ENCODE results near the gene ZNF862. TPM values are rescaled to one million over a fixed set of nuclear protein-coding genes. Genes with fewer than 3 reads are reported as not detected.
A peak's percentile ranks its signal among the peaks of the same experiment; 100 is the strongest.
"Not testable (repeated sequence)": the region's sequence is repeated elsewhere in the genome, so short reads cannot be mapped to it uniquely, and the experiment has no call there.

The ZNF862 gene
- total RNA-seq, 1 experiment from 2014 or later: 3.0 TPM

DNA sequence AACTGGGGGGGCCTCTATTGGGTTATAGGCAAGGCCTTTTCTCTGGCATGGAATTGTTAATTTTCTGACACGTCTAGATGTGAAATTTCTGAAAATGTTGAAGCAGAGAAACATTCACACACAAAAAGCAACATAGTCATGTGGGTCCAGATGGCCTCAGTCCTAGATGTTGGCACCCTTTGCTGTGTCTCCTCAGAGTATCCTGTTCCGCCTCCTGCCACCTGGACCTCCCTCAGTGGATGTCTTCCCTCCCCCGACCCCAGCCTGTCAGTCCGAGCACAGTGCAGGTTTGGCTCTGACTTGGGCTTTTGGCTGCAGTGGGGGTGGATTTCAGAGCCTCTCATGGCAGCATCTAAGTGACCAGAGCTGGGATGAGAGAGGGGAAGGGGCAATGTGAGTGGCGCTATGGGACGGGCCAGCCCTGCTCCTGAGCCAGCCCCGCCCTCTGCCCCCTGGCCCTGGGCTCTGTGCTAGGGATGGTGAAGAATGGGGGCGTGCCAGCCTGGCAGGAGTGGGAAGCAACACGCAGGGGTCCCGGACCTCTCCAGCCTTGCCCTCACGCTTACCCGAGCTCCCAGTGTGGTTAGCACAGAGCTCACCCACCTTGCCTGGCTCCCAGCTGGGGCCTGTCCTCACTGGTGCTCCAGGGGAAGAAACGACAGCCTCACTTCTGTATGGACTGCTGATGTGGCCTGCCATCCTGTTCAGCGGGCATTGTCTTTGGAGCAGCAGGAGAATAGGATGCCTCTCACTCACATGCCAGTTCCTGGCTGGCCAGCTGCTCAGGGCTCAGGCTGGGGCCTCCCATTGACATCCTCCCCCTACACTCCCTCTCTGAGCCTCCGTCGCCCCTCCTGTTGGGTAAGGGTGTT lies 41.8 kb downstream of the ZNF862 start:
- no peak for DNase-seq (ENCODE audit: low read depth)

DNA sequence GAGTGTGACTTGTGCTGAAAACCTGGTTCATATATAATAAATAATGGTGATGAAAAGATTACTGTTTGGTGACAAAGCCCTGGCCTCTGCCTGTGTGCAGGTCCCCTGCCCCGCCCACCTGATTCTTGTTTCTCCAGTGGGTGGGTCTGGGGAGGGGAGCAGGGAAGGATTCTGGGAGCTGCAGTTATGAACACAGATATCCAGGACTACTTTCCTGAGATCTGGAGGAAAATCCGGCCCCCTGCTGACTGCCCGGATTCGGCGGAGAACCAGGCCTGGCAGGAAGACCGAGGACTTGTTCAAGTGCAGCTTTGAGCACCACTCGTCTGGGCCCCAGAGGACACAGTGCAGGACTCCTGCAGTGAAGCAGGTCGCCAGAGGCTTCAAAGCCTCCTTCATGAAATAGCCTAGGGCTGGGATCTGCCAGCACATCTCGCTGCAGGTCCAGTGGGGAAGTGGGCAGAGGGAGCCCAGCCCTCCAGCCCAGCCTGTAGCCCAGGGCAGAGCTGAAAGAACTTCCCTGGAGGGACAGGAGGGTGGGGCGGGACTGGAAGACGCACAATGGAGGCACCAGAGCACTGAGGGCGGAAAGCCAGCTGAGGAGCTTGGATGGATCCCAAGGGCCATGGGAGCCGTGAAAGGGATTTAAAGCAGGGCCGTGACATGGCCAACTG lies 42.6 kb downstream of the ZNF862 start:
- no peak for DNase-seq (ENCODE audit: low read depth)

DNA sequence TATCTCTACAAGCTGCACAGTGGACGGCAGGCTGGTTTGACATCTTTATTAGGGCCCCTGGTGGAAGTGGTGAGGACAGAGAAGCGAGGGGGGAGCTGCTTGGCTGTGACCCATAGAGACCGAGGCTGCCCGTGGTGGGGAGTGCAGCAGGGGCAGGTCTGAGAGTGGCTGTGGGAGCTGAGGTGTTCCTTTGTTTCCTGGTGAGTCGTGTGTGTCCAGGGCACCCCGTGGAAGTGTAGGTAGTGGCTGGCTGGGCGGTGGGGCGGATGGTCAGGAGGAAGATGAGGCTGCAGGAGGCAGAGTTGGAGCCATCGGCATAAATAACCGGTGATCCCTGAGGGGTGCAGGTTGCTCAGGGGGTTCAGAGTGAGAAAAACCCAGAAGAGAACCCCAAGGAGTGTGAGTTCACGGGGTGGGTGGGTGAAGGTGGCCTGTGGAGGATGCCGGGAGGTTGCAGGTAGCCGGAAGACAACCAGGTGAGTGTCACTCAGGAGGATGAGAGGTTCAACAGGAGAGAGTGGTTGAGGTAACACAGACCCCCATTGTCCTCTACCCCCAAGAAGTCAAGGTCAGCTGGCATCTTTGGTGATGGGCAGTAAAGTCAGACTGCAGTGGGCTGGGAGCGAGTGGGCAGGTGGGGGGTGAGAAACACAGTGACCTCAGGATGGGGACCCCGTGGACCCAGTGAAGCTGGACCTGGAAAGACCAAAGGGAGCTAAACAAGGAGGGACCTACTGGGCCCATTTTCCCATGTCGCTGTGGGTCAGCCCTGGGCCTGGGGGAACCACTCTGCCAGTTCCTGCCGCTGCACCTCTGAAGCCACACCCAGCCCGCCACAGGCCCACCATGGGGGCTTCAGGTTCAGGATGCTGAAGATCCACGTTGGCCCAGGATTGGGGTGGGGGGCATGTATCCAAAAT lies 43.4 kb downstream of the ZNF862 start:
- DNase-seq (ENCODE audit: low read depth): no peak

DNA sequence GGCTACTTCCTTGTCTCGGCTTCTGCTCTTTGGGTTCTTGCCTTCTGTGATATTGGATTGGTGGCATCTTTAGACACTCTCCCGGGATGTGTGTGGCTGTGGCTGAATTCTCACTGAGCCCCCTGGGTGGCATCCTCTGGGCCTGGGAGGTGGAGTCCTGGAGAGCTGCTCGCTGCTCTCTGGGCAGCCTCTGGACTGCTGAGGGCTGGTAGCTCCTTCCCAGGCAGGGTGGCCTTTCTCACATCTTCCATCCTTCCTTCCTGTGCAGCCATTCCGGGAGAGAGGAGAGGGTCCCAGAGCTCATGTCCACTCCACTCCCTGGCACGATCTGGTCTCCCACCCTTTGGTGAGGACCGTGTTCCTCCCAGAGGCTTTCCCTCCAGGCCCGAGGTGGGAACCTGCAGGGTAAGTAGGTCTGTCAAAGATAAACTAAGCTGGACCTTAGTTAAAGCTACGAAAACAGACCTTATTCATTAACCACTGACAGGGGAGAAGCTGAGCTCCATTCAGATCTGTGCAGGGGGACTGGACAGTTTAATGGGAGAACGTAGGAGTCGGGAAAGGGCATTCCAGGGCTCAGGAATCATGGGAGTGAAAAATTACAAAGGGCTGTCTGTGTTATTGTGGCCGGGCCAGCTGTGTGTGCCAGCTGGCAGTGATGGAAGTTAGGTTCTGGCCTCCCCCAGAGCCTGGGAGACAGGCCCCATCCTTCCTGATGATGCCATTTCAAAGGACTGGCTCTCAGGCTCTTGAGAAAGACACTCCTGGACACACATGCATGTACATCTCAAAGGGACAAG lies 44.3 kb downstream of the ZNF862 start:
- no peak for DNase-seq (ENCODE audit: low read depth)

DNA sequence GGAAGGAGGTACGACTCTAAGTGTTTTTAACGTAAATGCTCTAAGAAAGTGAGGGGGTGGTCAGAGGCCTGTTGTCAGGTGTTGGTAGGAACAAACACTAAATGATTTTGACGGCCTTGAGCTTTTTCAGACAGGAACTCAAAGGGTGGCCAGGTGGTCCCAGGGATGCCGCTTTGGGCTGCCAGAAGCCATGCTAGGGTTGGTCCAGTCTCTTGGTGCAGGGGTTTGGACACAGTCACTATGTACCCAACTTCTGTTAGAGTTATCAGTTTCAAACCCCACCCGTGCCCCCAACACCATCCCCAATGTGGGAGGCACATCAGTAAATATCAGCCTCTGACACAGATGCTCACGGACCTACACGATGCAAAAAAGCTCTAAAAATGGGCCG lies 44.9 kb downstream of the ZNF862 start:
- DNase-seq (ENCODE audit: low read depth): no peak

DNA sequence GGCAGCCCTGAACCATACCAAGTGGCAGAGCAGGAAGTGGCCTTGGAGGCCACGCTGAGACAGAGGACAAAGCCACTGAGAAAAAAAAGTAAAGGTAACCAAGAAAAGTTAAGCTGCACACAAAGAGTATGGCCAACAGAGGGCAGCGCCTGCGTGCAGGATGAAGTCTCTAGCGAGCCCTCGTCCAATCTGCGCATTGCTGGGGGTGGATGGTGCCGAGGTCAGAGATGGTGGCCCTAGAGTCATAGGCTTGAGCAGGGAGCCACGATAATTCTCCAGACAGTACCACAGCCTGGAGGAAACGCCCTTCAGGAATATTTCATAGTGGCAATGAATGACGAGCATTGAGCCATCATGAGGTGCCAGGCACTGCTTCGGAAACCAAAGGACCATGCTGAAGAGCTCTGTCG lies 45.3 kb downstream of the ZNF862 start:
- DNase-seq (ENCODE audit: low read depth): peak; percentile 84

DNA sequence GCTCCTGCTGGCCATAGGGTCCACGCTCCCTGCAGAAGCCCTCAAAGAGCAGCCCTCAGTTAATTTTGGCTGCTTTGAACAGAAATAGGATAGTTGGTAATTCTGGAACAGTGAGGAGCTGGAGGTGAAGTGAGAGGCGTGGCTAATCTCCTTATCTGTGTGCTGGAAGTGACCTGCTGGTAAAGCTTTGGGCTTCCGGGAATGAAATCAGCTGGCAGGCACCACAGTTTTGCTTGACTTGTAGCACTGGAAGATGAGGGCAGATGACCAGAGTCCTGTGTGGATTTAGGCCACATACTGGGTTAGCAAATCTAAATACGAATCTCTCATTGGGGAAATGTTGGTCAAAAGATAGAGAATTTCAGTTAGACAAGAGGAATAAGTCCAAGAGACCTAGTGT lies 45.8 kb downstream of the ZNF862 start:
- DNase-seq (ENCODE audit: low read depth): no peak

DNA sequence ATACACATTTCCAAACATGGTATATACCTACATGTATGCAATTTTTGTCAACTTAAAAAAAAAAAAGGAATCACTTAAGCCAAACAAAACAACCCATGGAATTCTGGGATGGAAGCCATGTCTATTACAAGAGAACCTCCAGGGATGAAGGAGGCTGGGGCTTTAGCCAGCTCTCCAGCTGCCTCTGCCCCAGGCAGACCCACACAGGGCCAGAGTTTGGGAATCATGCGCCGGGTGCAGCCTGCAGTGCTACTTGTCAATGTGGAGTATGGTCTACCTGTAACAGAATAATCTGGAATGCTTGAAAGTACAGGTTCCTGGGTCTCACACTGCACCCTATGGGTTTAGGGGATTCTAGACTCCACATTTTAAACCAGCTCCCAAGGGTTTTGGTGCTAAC lies 46.4 kb downstream of the ZNF862 start:
- no peak for DNase-seq (ENCODE audit: low read depth)

DNA sequence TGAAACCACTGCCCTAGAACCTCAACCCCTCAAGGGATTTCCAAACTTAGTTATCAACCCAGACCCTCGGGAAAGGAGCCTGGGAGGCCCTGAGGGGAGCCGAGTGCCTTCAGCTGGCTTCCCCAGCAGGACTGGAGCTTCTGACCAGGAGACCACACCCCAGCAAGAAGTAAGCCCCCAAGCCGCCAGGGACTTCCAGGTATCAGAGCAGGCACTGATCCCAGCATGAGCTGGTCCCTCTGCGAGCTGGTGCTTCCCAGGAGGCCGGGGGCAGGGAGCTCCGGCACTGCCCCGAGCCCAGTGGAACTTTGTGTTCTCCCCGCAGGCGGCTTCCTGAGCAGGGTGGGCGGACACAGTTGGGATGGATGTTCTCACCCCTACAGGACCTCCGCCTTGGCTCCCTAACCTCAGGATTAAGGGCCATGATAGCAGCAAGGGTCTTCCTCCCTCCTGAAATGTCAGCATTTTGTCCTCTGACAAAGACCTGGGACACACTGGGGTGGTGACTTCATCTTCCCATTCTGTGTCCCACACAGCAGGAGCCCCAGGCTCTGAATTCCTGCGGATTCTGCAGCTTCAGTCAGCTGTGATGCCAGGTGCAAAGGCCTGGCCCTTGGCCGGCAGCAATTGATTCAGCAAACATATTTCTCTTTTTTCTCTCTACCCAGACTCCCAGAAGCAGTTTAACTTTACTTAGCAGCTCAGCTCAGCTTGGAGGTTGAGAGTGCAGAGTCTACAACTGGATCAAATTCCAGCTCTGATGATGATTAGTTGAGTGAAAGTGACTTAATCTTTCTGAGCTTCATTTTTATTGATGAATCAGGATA lies 47.2 kb downstream of the ZNF862 start:
- DNase-seq (ENCODE audit: low read depth): no peak

DNA sequence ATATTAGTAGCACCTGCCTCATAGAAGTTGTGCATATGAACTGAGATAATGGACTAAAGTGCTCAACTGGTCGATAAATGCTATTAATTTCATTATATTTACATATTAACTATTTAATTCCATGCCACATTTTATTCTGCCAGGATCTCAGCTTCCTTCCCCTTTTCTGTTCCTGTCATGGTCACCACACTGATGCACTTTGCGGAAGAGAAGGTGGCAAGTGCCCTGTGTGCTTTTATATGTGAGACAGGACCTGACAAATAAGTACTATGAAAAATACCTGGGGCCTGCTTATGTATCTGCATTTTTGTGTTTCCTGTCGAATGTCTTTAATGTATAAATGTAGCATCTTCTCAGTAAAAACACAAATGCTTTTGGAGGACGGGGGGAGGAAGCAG lies 47.8 kb downstream of the ZNF862 start:
- no peak for DNase-seq (ENCODE audit: low read depth)

DNA sequence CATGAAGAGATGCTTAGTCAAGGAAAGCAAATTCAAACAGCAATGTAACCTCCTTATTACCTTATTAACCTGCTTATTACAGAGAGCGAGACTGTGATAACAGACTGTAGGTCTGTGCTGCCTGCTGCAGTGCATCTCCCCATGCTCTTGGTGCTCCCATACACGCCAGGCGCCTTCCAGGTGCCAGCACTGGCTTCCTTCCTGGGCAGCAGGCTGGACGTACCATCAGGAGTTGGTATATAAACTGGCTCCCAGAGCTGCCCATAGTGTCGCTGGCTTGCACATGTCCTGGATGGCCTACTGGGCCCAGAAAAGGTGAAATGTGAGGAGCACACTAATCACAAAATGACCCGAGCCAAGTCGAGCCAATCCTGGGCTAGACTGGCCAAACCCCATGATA lies 49.1 kb downstream of the ZNF862 start:
- DNase-seq (ENCODE audit: low read depth): no peak

DNA sequence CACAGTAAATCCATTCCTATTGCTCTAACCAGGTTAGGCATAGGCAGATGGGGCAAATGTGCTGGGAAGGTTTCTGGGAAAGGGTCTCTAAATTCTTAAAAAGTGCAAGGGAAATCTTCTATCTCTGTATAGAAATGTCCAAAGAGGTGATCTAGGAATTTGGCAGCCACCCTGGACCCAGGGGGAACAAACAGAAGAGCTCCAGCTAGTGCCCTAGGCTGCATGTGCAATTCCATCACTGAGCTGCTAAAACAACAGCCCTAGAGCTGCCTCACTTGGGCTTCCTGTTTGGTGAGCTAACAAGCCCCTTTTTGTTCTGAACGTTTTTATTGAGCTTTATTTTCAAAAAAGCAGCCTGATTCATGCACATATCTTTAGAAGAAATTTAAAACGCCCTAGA lies 52.5 kb downstream of the ZNF862 start:
- not testable (repeated sequence) for DNase-seq (ENCODE audit: low read depth)

DNA sequence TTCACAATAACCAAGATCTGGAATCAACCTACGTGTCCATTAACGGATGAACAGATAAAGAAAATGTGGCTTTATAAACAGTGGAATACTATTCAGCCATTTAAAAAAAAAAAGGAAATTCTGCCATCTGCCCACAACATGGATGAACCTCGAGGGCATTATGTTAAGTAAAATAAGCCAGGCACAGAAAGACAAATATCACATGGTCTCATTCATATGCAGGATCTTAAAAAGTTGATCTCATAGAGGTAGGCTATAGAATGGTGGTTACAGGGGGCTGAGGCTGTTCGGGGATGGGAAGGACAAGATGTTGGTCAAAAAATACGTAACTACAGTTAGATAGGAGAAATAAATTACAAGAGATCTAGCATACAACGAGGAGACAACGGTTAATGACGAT lies 56.8 kb downstream of the ZNF862 start:
- not testable (repeated sequence) for DNase-seq (ENCODE audit: low read depth)

DNA sequence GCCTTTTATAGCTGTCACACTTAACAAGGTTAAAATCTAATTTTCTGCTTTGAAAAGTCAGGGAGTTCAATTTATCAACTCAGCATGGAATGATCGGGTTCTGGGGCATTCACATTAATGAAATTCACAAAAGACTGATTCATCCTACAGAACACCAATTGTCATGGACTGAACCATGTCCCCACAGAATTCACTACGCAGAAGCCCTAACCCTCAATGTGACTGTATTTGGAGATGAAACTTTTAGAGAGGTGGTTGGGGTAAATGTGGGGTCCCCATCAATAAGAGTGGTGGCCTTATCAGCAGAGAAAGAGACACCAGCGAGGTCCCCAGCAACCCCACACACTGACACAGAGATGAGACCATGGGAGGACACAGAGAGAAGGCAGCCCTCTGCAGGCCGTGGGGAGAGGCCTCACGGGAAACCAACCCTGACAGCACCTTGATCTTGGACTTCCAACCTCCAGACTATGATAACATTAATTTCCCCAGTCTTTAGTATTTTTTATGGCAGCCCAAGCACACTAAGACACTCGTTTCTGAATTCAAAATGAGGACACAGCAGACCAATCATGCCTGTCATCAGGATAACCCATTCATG lies 69.7 kb downstream of the ZNF862 start:
- not testable (repeated sequence) for DNase-seq (ENCODE audit: low read depth)

DNA sequence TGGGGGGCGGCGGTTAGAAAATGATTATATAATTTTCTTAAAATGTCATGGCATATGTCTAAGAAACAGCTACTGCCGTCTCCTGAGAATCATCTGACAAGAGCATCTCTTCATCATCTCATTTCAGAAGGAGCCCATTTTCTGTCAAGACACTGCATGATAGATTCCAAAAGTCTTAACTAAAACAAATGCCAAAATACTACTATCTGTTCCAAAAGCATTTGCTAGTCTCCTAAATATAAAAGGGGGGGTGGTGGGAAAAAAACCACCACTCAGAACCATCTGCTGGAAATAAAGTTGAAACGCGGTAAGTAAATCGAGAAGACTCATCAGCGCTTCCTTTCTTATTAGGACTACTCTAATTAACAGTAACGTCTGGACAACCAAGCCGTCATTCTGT lies 72.0 kb downstream of the ZNF862 start:
- not testable (repeated sequence) for DNase-seq (ENCODE audit: low read depth)

DNA sequence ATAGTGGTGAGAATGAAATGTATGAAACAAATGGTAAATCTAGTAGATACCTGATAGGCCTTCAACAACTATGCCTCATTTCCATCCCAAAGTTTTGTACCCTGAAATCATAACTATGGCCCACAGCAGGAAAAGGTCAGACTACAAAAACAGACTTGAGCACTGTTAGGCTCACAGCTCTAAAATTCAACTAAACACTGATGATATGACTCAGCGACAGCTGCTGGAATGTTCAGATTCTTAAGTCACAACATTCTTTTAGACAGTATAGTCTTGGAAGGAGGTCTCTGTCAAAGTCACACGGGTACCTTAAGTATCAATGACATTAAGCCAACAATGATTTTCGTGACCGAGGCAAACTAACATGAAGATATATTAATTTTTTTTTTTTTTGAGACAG lies 74.0 kb downstream of the ZNF862 start:
- DNase-seq (ENCODE audit: low read depth): peak; percentile 53
